Stimulated activated CD8-positive, alpha-beta memory T cell treated with anti-CD3 and anti-CD28 coated beads, Interleukin-7, amount 100 ng/mL, for 48 hours (primary cell): ENCODE results near the gene TMEM123.

ENCODE experiments used
- DNase-seq, 2 donors: peaks; one replicate each; pipeline ENCODE4 v3.0.0-alpha.2; 2020; ENCODE audit warnings: low read depth in 1 of 2; ENCODE audit errors: extremely low read depth in 1 of 2

The TMEM123 gene

GRCh38 chr11:102452461-102453301 lies at the start of gene TMEM123:
TMEM123 (minus strand) TSS chr11:102452765; CDS start chr11:102452623, 142 bp downstream.
- peak; percentile 79 to 82 for DNase-seq

- DNase-seq = no peak
Observed at GRCh38 chr11:102500829-102501228, 48.3 kb upstream of the TMEM123 start.

GRCh38 chr11:102499931-102500330 lies 47.4 kb upstream of the TMEM123 start:
- no peak for DNase-seq

GRCh38 chr11:102499151-102499550 lies 46.6 kb upstream of the TMEM123 start:
- no peak for DNase-seq

- no peak for DNase-seq
Observed at GRCh38 chr11:102497061-102497460, 44.5 kb upstream of the TMEM123 start.

GRCh38 chr11:102495161-102496042 lies 42.8 kb upstream of the TMEM123 start:
- no peak for DNase-seq

- DNase-seq = no peak
Observed at GRCh38 chr11:102494216-102494615, 41.7 kb upstream of the TMEM123 start.

GRCh38 chr11:102493524-102493923 lies 41.0 kb upstream of the TMEM123 start:
- DNase-seq = no peak

DNA sequence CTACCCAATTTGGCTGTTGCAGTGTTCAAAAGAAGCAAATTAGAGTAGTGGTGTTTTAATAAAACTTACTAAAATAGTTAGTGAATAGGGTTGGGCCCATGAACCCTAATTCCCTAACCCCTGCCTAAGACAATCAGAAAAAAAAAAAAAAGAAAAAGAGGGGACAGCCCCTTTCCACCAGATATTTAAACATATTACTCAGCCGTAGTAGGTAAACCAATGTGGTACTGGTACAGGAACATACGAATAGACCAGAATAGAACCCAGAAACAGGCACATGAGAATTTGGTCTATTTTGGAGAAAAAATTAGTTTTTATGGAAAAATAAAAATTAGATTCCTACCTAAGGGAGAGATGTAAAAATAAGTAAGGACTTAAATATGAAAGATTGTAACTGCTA lies 39.4 kb upstream of the TMEM123 start:
- DNase-seq = no peak

- no peak for DNase-seq
Observed at GRCh38 chr11:102489186-102490145, 36.9 kb upstream of the TMEM123 start.

DNA sequence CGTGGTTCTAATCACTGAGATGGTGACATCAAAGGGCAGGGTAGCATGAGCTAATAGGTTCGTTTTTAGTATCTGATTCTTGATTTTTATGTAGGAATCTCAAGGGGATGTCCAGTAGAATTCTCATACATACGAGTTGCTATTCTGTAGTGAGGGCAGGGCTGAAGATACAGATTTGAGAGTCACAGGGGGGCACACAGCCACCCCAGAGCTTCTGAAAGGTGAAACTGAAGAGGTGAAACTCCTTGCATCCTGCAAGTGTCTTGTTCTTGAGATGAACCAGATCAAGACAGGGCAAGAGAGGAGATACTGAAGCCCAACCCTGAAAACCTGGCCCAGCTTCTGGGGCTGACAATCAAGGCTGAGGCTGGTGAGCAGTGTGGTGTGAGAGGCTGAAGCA lies 35.6 kb upstream of the TMEM123 start:
- DNase-seq = no peak

DNA sequence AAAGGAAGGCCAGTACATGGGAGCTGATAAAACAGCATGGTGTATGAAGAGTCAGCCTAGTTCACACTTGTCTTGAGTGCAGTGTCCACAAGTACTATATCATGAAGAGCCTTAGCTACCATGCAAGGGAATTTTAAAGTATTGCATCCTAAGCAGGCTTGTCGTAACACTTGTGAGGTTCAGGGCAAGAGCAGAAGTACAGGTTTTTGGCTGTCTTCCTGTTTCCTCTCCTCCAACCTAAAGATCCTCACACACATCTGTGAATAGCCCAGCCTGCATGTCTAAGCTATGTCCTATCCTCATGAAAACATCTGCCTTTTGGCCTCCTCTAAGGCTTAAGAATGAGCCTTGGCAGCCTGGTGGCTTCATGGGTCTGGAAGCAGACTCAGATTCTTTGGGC lies 34.6 kb upstream of the TMEM123 start:
- no peak for DNase-seq

GRCh38 chr11:102486584-102486983 lies 34.0 kb upstream of the TMEM123 start:
- DNase-seq = no peak

DNA sequence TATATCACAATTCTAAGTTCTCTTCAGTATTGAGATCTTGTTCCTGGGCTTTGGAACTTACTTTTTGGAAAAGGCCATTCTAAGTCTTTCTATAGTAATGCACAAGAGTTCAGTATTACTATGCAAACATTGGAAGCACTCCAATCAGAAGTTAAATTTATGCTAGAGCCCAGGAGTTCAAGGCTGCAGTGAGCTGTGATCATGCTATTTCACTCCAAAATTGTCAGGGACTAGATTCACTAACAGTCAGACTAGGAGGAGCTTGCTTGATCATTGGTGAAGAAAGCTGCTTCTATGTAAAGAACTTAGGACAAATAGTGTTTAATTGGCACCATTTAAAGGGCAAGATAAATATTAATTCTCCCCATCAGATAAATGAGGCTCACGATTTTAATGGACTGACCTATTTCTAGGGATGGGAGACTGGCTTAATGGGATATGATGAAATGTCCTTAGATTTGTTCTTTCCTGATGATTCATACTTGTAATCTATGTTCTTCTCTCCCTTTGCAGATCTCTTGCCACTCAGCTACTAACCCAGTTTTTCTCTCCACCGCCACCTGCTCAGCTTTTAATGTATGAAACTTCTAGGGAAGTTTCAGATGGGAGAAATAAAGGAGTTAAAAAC lies 32.6 kb upstream of the TMEM123 start:
- DNase-seq = no peak

GRCh38 chr11:102482433-102482832 lies 29.9 kb upstream of the TMEM123 start:
- DNase-seq = no peak

GRCh38 chr11:102479733-102480132 lies 27.2 kb upstream of the TMEM123 start:
- DNase-seq = no peak

GRCh38 chr11:102478673-102479299 lies 26.2 kb upstream of the TMEM123 start:
- no peak for DNase-seq

DNA sequence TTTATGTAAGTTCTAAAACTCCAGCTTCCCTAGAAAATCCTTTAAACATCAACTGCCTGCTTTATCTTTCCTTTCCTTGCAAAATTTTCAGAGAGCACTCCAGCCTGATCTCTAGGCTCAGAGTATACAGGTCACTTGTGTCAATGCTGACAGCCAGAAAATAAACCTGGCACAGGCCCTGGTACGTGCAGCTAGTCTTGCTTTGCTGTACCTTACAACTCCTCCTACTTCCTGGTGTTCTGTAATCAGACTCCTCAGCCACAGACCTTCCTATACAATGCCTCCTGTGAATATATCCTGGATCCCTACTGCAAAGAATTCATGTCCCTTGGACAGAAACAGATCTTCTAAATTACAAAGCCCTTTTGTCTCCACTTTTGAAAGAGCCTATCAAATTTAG lies 24.2 kb upstream of the TMEM123 start:
- no peak for DNase-seq

GRCh38 chr11:102476069-102476468 lies 23.5 kb upstream of the TMEM123 start:
- DNase-seq = no peak

DNA sequence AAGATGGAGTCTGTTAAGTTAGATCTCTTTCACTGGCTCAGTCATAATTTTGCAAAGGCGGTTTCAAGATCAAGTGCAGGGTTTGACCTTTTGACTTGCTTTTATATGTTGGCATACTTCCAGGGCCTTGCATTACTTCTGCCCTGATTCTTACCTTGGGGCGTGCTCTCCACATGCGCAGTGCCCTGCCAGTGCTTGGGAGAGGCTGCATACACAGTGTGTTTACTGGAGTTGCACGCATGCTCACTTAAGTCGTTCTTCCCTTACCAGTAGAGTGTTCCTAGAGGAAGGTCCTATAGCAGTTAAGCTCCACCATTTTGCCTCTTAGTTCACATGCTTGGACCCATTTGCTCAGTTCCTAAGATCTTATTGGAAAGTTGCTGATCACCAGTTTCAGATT lies 21.0 kb upstream of the TMEM123 start:
- DNase-seq = no peak
